BE2C (cell line): ENCODE results near the gene GRIK2.

Source experiments
- DNase-seq: peaks from one replicate; pipeline ENCODE4 v3.0.0-alpha.2; 2020
- H3K27me3 ChIP-seq: fragments of 250-450 bp; sonication (Bioruptor Pico); 2 replicates; pipeline ENCODE4 v1.5.1; 2020; ENCODE audit warnings: mild to moderate bottlenecking
- H3K36me3 ChIP-seq: fragments of 250-450 bp; sonication (Bioruptor Pico); 2 replicates; pipeline ENCODE4 v1.5.1; 2020; ENCODE audit warnings: mild to moderate bottlenecking
- H3K4me1 ChIP-seq: fragments of 250-450 bp; sonication (Bioruptor Pico); 2 replicates; pipeline ENCODE4 v1.5.1; 2020
- H3K4me3 ChIP-seq: 2 replicates; pipeline ENCODE4 v1.5.1; 2011; ENCODE audit warnings: low read depth, low read length
- H3K9me3 ChIP-seq: fragments of 250-450 bp; sonication (Bioruptor Pico); 2 replicates; pipeline ENCODE4 v1.5.1; 2020
- CTCF ChIP-seq: IDR thresholded peaks from 2 replicates; pipeline ENCODE4 v1.5.1; 2012; ENCODE audit warnings: mild to moderate bottlenecking, low read depth, low read length

The GRIK2 gene

GRCh38 chr6:101926149-101926925 is 532.8 kb downstream of the GRIK2 start:
- Histone ChIP-seq H3K27me3 (no peaks in the 10 kb centered on the region), H3K4me1 (no peaks in the 10 kb centered on the region), H3K36me3 (no peaks in the 10 kb centered on the region), H3K4me3 (no peak overlapping the region), H3K9me3 (no peaks in the 10 kb centered on the region)
- no peak for DNase-seq
- TF ChIP-seq CTCF: no peak

GRCh38 chr6:101931766-101932165 is 538.3 kb downstream of the GRIK2 start:
- H3K36me3 ChIP-seq: no peaks in the 10 kb centered on the region
- DNase-seq: no peak
- no peaks in the 10 kb centered on the region for H3K27me3 ChIP-seq
- no peak for TF ChIP-seq CTCF
- H3K4me1 ChIP-seq: no peaks in the 10 kb centered on the region
- no peaks in the 10 kb centered on the region for H3K9me3 ChIP-seq
- no peak overlapping the region for H3K4me3 ChIP-seq

GRCh38 chr6:101932704-101933103 is 539.2 kb downstream of the GRIK2 start:
- no peak for DNase-seq
- Histone ChIP-seq H3K27me3 (no peaks in the 10 kb centered on the region), H3K4me3 (no peak overlapping the region), H3K4me1 (no peaks in the 10 kb centered on the region), H3K36me3 (no peaks in the 10 kb centered on the region), H3K9me3 (no peaks in the 10 kb centered on the region)
- no peak for TF ChIP-seq CTCF

- Histone ChIP-seq H3K9me3 (no peaks in the 10 kb centered on the region), H3K36me3 (no peaks in the 10 kb centered on the region), H3K27me3 (no peaks in the 10 kb centered on the region), H3K4me3 (no peak overlapping the region), H3K4me1 (no peaks in the 10 kb centered on the region)
- no peak for DNase-seq
- TF ChIP-seq CTCF: no peak
Measured at GRCh38 chr6:101935732-101936131, 542.2 kb downstream of the GRIK2 start.

GRCh38 chr6:101936516-101936915 is 543.0 kb downstream of the GRIK2 start:
- H3K27me3 ChIP-seq: no peaks in the 10 kb centered on the region
- H3K4me1 ChIP-seq: no peaks in the 10 kb centered on the region
- TF ChIP-seq CTCF: no peak
- no peaks in the 10 kb centered on the region for H3K9me3 ChIP-seq
- DNase-seq: no peak
- H3K36me3 ChIP-seq: no peaks in the 10 kb centered on the region
- no peak overlapping the region for H3K4me3 ChIP-seq

GRCh38 chr6:101937108-101937507 is 543.6 kb downstream of the GRIK2 start:
- Histone ChIP-seq H3K4me3 (no peak overlapping the region), H3K27me3 (no peaks in the 10 kb centered on the region), H3K9me3 (no peaks in the 10 kb centered on the region), H3K4me1 (no peaks in the 10 kb centered on the region), H3K36me3 (no peaks in the 10 kb centered on the region)
- no peak for DNase-seq
- TF ChIP-seq CTCF: no peak
